GM18519 (cell line): ENCODE measurements around the gene KCNQ2.

Experiments
- ATAC-seq: cut with Tn5 transposase; IDR thresholded peaks from one replicate; pipeline ENCODE4 v1.9.1; 2021; ENCODE audit warnings: mild to moderate bottlenecking, moderate library complexity; ENCODE audit not compliant: unreplicated experiment, low FRiP score

The KCNQ2 gene

DNA sequence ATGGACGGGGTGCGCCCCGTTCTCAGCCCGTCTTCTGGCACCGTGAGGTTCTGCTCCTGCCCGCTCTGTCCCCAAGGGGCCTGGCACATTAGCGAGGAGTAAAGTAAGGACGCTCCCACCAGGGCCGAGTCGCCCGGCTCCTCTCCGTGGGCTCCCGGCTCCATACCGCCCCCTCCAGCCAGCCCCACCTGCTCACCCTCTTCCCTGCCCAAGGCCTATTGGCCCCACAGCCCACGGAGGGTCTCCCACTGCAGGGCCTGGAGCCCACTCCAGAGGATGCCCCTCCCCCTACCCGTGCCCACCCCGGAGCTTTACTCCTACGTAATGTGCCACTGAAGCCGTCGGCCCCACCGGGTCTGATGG is 63.8 kb downstream of the KCNQ2 start:
- ATAC-seq = no peak

DNA sequence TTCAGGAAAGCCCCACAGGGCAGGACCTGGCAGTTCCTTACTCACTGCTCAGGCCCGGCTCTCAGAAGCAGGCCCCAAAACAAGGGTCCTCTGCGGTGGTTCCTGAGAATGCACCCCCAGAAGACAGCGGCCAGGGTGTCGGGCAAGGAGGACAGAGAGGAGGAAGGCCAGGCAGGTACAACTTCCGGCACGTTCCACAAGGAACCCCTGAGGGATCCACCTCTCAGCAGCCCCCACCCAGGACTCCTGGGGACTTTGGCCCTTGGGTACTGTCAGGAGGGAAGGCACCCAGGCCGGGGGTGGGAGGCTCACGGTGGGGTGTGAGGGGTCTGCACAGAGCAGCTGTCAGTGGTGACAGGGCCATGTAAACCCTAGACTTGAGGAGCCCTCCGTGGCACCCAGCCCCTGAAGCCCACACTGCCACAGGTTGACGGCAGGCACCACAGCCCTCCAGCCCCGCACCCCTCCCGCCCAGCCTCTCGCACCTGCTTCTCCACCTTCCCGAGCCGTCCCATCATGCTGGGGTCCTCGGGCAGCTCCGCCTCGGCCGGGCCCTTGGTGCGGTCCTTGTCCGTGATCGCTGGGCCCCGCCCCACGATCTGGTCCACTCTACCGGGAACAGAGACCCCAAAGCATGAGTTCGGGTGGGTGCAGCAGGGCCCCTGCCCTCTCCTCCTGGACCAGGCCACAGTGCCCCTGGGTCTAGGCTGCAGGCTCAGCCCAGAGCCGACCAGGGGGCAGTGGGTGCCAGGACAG is 64.3 kb downstream of the KCNQ2 start:
- ATAC-seq = no peak

DNA sequence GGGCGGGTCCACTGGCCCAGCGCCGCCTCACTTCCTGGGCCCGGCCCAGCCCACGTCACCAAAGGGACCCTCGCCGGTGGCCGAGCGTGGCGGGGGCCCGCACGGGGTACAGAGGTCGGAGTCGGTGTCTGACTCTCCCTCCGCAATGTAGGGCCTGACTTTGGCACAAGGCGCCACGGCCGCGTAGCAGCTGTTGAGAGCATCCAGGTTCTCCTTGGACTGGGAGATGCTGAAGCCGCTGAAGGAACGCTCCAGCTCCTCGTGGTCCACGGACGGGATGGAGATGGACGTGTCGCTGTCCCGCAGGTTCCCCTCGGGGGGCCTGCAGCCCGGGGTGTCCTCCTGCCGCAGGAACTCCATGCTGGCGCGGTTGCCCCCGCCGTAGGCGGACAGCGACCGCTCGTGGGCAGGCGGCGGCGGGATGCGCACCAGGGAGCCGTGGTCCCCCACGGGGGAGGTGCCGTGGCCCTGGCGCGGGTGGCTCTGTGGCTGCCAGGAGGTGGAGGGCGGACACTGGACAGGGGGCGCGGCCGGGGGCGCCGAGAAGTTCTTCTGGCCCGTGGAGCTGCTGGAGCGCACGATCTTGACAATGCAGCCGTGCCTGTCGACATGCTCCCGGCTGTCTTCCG is 65.7 kb downstream of the KCNQ2 start:
- no peak for ATAC-seq

DNA sequence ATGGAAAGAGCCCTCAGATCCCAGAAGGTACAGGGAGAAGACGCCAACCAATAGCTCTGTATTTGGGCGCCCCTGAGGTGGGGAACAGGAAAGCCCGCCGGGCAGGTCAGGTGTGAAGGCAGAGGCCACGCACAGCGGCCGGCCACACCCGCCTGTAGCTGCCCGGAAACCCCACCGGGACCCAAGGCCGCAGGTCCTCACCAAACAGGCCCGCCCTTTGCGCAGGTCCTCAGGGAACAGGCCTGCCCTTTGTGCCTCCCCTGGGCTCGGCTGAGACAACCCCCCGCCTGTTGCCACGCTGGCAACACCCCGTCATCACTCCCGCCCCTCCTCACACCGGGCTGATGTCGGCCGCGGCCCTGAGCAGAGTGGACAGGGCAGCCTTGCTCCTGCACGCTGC is 66.4 kb downstream of the KCNQ2 start:
- no peak for ATAC-seq

DNA sequence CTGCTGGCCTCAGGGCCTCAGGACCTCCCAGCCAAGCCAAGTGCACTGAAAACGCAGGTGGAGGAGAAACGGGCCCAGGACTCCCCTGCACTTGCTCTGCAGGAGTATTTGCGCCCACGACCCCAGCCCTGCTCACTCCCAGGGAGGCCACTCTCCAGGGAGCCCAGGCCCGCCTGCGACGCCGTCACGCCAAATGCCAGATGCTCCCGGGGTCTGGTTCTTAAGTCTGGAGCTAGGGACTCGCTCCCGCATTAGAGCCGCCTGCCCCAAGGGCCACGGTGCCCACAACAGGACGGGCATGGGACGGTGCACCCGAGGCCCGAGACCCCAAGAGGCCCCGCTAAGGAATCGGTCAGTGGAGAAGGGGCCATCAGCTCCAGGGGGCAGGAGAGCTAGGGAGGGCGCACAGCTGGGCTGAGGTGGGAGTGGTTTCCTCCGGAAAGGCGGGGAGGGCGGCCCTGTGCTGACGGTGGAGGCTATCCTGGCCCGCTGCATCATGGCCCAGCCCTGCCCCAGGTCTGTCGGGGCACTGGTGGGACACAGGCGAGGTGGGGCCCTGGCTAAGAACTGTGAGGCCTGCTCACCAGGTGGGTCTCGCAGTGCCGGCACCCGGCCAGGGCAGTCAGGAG is 67.2 kb downstream of the KCNQ2 start:
- no peak for ATAC-seq

DNA sequence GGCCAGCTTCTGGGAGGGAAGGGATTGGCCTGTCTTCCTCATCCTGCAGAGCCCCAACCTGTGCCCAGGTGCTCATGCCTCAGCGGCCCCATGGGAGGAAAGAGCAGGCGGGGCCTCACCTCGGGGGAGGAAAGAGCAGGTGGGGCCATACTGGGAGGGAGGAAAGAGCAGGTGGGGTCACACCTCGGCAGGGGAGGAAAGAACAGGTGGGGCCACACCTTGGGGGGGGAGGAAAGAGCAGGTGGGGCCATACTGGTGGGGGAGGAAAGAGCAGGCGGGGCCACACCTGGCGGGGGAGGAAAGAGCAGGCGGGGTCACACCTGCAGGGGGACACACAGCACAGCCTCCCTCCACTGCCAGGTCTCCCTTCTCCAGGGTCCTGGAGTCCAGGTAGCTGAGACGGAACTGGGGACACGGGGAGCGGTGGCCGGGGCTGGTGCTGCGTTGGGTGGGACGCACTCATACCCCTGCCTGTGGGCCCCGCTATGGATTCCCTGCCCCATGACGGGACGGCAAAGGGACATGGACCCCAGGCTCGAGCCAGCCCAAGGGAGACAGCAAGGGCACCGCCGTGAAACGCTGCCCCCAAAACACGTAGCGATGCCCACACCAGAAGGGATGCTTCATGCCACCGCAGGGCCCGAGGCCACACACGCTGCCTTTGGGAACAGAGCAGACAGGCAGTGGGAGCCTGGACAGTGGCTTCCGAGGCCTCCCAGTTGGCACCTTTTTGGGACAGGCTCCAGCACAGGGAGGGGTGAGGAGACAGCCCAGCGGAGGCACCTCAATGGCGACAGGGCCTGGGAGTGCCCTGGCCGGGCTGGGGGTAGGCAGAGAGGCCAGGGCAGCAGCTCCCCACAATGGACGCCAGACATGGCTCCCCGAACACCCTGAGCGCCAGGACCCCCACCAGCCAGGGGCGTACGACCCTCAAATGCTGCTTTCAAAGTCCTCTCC is 68.0 kb downstream of the KCNQ2 start:
- no peak for ATAC-seq

DNA sequence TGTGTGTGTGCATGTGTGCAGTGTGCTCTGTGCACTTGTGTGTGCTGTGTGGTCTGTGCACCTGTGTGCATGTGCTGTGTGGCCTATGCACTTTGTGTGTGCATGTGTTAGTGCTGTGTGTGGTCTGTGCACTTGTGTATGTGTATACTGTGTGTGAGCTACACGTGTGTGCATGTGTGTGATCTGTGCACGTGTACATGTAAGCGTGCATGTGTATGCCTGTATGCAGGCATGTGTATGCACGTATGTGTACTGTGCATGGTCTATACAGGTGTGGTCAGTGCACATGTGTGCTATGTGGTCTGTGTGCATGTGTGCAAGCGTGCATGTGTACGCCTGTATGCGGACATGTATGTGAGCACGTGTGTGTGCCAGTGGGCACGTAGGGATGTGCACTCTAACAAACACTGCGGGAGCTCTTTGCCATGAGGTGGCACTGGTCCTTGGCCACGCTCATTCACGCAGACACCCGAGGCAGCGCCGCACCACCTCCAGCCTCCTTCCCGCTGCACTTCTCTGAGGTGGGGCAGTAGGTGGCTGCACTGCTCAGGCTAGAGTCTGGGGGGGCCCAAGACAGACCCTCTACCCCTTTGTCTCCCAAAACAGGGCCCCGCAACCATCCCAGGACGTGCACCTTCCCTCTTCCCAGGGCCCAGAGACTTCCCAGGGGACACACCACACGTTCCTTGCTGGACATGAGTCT is 68.9 kb downstream of the KCNQ2 start:
- ATAC-seq = no peak

DNA sequence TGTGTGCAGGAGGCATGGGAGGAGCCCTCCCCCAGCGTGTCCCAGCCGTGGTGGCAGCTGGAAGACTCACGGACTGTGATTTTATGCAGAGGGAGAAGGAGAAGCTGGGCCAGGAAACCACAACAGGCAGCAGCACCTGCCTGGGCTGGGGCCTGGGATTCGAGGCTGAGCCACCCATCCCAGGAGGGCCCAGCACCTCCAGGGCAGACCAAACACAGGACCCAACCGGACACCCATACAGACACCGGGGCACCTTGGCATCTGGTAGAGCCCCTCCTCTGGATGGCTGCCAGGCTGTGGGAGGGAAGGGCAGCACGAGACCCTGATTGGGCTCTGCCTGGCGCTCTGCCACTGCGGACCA is 69.6 kb downstream of the KCNQ2 start:
- no peak for ATAC-seq

DNA sequence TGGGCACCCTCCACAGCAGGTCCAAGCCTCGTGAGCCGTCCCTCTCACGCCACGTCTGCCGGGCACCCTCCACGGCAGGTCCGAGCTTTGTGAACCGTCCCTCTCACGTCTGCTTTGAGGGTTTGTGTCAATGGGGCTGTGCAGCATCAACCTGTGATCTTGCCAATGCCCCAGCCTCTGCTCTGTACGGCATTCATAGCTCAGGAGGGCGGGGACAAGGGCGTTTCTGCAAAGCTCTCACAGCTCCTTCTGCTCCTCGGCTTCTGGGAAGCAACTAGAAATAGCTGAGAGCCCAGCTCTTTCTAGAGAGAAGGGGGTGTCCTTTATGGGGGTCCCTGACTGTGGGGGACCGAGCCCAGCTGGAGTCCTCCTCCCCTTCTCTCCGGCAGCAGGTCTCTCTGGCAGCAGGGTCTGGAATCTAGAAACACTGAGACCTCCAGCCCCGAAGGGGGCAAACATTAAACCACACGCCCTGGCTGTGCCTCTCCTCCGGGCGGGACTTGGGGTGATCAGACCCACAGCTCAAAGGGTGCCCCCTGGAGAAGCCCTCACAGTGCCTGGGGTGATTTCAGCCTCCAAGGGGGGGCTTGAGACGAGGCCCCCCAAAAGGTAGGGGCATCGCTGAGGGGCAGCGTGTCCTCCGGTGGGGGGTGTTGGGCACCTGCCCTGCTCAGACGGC is 70.1 kb downstream of the KCNQ2 start:
- ATAC-seq = no peak

DNA sequence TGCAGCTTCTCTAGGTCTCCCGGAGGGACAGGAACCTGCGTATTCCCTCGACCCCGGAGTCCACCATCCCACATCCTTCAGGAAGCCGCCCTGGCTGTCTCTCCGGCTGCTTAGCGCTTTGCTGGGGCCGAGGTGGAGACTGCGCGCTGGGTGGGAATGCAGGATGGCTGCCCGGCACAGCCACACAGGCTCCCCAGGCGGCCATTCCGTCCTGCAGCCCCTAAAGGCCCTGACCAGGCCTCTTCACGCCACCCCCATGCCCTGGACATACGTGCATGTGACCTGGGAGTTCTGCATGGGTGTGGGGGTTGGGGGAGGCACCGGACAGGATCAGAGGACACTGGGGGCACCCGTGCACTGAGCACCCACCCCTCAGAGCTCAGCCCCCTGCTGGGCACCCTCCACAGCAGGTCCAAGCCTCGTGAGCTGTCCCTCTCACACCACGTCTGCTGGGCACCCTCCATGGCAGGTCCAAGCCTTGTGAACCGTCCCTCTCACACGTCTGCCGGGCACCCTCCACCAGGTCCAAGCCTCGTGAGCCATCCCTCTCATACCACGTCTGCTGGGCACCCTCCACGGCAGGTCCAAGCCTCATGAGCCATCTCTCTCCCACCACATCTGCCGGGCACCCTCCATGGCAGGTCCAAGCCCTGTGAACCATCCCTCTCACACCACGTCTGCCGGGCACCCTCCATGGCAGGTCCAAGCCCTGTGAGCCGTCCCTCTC is 70.9 kb downstream of the KCNQ2 start:
- no peak for ATAC-seq

DNA sequence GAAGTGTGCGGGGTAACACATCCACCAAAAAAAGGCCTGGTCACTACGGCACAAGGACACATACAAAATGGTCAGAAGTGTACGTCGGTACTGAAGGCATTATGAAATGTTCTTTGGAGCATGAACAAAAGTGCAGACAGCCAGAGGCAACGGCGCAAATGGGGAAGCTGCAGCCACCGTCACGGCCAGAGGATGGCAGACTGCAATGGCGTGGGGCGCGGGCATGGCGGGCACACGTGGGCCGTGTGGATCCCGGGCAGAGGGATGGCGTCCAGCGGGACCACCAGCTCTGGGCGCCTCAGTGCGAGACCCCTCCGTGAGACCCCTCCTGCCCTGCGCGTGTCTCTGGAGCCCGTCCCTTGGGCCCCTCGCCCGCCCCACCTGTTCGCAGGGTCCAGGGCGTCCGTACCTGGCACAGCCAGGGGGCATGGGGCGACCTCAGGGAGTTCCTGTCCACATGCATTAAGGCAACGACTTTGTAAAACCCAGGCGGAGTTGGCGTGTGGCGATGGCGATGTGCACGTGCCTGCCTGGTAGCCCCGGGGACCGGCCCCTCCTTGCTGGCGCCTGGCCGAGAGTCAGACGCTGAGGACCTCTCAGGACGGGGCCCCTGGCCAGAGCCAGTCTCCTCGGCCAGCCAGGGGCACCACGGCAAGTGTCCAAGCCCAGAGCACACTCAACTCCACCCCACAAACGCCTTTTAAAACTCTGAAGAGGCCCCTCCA is 71.8 kb downstream of the KCNQ2 start:
- ATAC-seq = no peak

DNA sequence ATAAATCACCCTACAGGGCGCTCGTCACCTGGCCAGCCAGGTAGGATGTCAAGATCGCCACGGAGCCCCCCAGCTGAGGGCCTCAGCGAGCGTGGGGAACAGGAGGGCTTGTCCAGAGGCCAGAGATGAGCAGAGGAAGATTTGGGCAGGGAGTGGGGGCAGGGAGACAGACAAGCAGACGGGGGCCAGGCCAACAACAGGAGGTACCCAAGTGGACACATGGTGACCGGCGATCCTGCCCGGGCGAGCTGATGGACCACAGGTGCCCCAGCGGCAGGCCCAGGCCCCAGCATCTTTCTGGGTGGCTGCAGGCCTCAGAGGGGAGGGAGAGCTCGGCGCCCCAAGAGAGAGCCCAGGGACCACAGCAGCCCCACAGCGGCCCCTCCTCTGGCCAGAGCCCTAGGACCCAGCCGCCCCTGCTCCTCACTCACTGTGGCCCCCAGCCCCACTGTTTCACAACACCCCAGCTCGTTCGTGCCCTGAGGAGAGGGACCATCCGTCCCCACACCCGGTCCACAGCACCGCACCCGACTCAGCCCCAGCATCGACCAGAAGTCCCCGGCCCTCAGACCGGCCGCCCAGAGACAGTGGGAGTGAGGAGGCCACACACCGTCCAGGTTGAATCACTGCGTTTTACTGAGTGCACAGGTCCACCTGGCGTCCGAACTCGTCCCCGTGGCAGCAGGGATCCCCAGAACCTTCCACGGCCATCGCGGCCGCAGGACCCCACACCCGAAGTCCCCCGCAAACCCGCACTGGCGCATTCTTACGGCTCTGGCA is 72.7 kb downstream of the KCNQ2 start:
- ATAC-seq = no peak

DNA sequence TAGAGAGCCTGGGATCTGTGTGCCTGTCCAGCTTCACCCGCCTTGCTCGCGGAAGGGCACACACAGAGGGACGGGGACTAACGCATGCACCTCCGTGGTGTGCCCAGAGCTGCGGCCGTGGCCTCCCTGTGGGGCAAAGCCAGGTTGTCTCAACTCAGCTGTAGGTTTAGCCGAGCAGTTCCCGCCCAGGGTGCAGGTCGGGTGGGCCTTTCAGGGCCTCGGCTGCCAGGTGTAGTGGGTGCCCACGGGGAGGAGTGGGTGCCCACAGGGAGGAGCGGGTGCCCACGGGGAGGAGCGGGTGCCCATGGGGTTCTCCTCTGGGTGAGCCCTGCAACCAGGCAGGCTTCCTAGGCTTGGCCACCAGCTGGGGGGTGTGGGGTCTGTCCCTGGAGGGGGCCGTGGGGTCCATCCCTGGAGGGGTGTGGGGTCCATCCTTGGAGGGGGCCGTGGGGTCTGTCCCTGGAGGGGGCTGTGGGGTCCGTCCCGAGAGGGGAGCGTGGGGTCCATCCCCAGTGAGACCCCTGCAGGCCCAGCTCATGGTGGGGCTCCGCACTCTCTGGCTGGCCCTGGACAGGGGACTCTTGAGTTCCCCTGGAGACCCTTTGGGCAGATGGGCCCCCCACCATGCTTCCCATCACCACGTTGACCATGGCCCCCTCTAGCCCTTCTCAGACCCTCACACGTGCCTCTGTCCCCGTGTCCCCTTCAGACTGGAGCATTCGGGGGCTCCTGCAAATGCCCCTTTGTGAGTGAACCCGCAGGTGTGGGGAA is 73.5 kb downstream of the KCNQ2 start:
- no peak for ATAC-seq

DNA sequence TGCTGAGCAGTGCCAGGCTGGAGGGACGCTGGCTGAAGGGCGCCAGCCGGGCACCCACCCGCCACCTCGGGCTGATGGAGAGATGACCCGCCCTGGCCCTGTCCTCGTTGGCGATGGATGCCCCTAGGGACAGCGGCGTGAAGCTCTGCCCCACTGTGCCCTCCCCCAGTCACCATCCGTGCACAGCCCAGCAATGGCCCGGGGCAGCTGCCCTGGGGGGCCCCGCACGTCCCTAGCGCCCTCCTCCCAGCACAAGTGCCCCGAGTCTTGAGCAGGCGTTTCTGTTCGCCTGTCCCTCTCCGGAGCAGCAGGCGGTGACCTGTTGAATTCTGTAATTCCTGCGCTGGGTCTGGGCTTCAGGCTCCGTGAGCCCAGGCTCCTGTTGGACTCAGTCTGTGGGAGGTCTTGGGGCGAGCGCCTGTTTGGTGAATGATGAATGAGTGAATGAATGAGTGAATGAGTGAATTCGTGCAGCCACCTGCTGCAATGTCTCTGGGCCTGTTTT is 74.5 kb downstream of the KCNQ2 start:
- ATAC-seq = no peak

DNA sequence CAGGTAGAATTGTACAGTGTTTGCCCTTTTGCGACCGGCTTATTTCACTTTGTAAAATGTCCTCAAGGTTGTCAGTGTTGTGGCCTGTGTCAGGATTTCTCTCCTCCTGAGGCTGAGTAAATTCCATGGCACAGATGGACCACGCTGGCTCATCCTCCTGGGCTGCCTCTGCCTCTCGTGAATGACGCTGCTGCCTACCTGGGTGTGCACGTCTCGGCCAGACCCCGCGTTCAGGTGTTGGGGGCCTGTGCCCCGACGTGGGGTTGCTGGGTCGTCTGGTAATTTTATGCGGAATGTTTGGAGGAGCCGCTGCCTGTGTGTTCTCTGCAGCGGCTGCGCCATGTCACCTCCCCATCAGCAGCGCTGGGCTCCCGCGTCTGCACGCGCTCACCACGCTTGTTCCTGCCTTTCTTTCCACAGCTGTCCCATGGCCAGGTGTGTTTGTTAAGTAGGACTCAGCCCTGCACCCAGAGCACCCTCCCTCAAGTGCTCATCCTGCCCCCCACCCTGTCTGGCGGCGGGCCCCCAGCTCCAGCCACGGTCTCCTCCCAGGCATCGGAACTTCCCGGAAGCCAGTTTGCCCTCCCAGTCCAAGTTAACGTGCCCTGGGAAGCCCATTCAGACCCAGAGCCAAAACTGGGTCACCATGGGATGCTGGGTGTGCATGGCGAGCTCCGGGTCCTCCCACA is 75.2 kb downstream of the KCNQ2 start:
- ATAC-seq = no peak

DNA sequence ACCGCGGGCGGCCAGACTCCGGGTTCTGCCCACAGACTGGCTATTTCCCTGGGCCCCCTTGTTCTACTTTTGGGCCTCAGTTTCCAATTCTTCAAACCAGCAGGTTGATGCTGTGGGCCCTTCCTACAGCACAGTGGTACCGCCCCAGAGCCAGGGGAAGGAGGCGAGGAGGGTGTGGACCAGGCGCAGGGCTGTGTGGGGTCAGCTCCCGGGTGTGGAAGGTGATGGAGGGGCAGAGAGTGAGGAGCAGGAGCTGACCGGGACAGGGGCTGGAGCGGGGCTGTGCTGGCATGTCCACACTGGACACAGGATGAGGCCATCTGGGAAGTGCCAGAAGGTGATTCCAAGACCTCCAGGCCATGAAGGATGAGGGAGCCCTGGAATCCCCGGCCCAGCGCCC is 76.2 kb downstream of the KCNQ2 start:
- no peak for ATAC-seq
